ENCODE data around the gene RAP1GAP. TPM values are rescaled to one million over a fixed set of nuclear protein-coding genes. Genes with fewer than 3 reads are reported as not detected.

RAP1GAP gene
- total and polyA plus RNA-seq, 2 experiments from 2014 or later, result 0.41 to 0.97 TPM

GRCh38 chr1:21603177-21604138 is 65.7 kb downstream of the RAP1GAP start:
- H2AFZ ChIP-seq, result no peak overlapping the region
- no peak for DNase-seq
- no peaks in the 10 kb centered on the region for H3F3A ChIP-seq (ENCODE audit: insufficient read depth)
- H3K79me2 ChIP-seq (ENCODE audit: insufficient read depth), result no peaks in the 10 kb centered on the region
- no peak overlapping the region for H3K9ac ChIP-seq
- peaks cover 6% of the 10 kb centered on the region; the same call in 1 of the 2 replicates for H3K27me3 ChIP-seq (replicated peaks; ENCODE audit: insufficient read depth)
- H3K9me2 ChIP-seq (ENCODE audit: insufficient read depth), result no peaks in the 10 kb centered on the region
- WGBS, 2 experiments (ENCODE audit: low coverage in 1 of 2, low lambda C conversion rate in 2 of 2, missing lambda C conversion rate in 2 of 2), result 79 to 81% methylated on average over 38 to 39 of the region's 39 CpGs
- H3K36me3 ChIP-seq (ENCODE audit: low read depth), result no peaks in the 10 kb centered on the region
- no peak overlapping the region for H3K4me2 ChIP-seq (ENCODE audit: unreplicated experiment)
- in situ Hi-C loops (cut with MboI), result no loop called here
- no peaks in the 10 kb centered on the region for H3K4me1 ChIP-seq (ENCODE audit: insufficient read depth)
- H3K9me3 ChIP-seq (ENCODE audit: low read depth), result no peaks in the 10 kb centered on the region
- H4K20me1 ChIP-seq (ENCODE audit: insufficient read depth), result no peaks in the 10 kb centered on the region
- H3K4me3 ChIP-seq, result no peak overlapping the region
- no peak for TF ChIP-seq EZH2phosphoT487 (IDR thresholded peaks at IDR 0.05; ENCODE audit: insufficient read depth, low read depth)
- no peak for TF ChIP-seq EZH2 (IDR thresholded peaks at IDR 0.05; ENCODE audit: insufficient read depth, poor library complexity, severe bottlenecking)
- no peak overlapping the region for H3K27ac ChIP-seq

- Histone ChIP-seq H2AFZ (no peak overlapping the region), H3K4me1 (ENCODE audit: insufficient read depth) (no peaks in the 10 kb centered on the region), H3F3A (ENCODE audit: insufficient read depth) (no peaks in the 10 kb centered on the region), H3K36me3 (ENCODE audit: low read depth) (no peaks in the 10 kb centered on the region), H3K79me2 (ENCODE audit: insufficient read depth) (no peaks in the 10 kb centered on the region), H3K27me3 (replicated peaks; ENCODE audit: insufficient read depth) (peaks cover 6% of the 10 kb centered on the region; the same call in 1 of the 2 replicates), H3K4me2 (ENCODE audit: unreplicated experiment) (no peak overlapping the region), H3K9me2 (ENCODE audit: insufficient read depth) (no peaks in the 10 kb centered on the region), H3K27ac (no peak overlapping the region), H4K20me1 (ENCODE audit: insufficient read depth) (no peaks in the 10 kb centered on the region), H3K9me3 (ENCODE audit: low read depth) (no peaks in the 10 kb centered on the region), H3K4me3 (no peak overlapping the region), H3K9ac (no peak overlapping the region)
- in situ Hi-C loops (cut with MboI), result no loop called here
- no peak for DNase-seq
- TF ChIP-seq EZH2 (IDR thresholded peaks at IDR 0.05; ENCODE audit: insufficient read depth, poor library complexity, severe bottlenecking) (no peak), EZH2phosphoT487 (IDR thresholded peaks at IDR 0.05; ENCODE audit: insufficient read depth, low read depth) (no peak)
- WGBS, 2 experiments (ENCODE audit: low coverage in 1 of 2, low lambda C conversion rate in 2 of 2, missing lambda C conversion rate in 2 of 2), result 63 to 73% methylated on average over 29 of the region's 30 CpGs
Measured at GRCh38 chr1:21601278-21602048, 67.7 kb downstream of the RAP1GAP start.

GRCh38 chr1:21599402-21599801 is 69.8 kb downstream of the RAP1GAP start:
- TF ChIP-seq EZH2 (IDR thresholded peaks at IDR 0.05; ENCODE audit: insufficient read depth, poor library complexity, severe bottlenecking), result no peak
- no peak for TF ChIP-seq EZH2phosphoT487 (IDR thresholded peaks at IDR 0.05; ENCODE audit: insufficient read depth, low read depth)
- Histone ChIP-seq H3F3A (ENCODE audit: insufficient read depth) (no peaks in the 10 kb centered on the region), H3K9me3 (ENCODE audit: low read depth) (no peaks in the 10 kb centered on the region), H3K36me3 (ENCODE audit: low read depth) (no peaks in the 10 kb centered on the region), H3K9me2 (ENCODE audit: insufficient read depth) (no peaks in the 10 kb centered on the region), H3K4me3 (no peak overlapping the region), H3K27me3 (replicated peaks; ENCODE audit: insufficient read depth) (peaks cover 6% of the 10 kb centered on the region; the same call in 1 of the 2 replicates), H3K4me1 (ENCODE audit: insufficient read depth) (no peaks in the 10 kb centered on the region), H4K20me1 (ENCODE audit: insufficient read depth) (no peaks in the 10 kb centered on the region), H3K4me2 (ENCODE audit: unreplicated experiment) (no peak overlapping the region), H3K27ac (no peak overlapping the region), H3K9ac (no peak overlapping the region), H3K79me2 (ENCODE audit: insufficient read depth) (no peaks in the 10 kb centered on the region), H2AFZ (no peak overlapping the region)
- WGBS, 2 experiments (ENCODE audit: low coverage in 1 of 2, low lambda C conversion rate in 2 of 2, missing lambda C conversion rate in 2 of 2), result 79 to 81% methylated on average over 15 of the region's 15 CpGs
- in situ Hi-C loops (cut with MboI), result no loop called here
- DNase-seq, result no peak

GRCh38 chr1:21598904-21599303 is 70.3 kb downstream of the RAP1GAP start:
- H3K4me1 ChIP-seq (ENCODE audit: insufficient read depth), result no peaks in the 10 kb centered on the region
- DNase-seq, result no peak
- H3K9me3 ChIP-seq (ENCODE audit: low read depth), result no peaks in the 10 kb centered on the region
- TF ChIP-seq EZH2phosphoT487 (IDR thresholded peaks at IDR 0.05; ENCODE audit: insufficient read depth, low read depth), result no peak
- H4K20me1 ChIP-seq (ENCODE audit: insufficient read depth), result no peaks in the 10 kb centered on the region
- H3K27me3 ChIP-seq (replicated peaks; ENCODE audit: insufficient read depth), result peaks cover 6% of the 10 kb centered on the region; the same call in 1 of the 2 replicates
- H3K4me2 ChIP-seq (ENCODE audit: unreplicated experiment), result no peak overlapping the region
- in situ Hi-C loops (cut with MboI), result no loop called here
- no peak overlapping the region for H3K27ac ChIP-seq
- H3K79me2 ChIP-seq (ENCODE audit: insufficient read depth), result no peaks in the 10 kb centered on the region
- no peaks in the 10 kb centered on the region for H3K36me3 ChIP-seq (ENCODE audit: low read depth)
- H3K9me2 ChIP-seq (ENCODE audit: insufficient read depth), result no peaks in the 10 kb centered on the region
- H3K9ac ChIP-seq, result no peak overlapping the region
- no peak overlapping the region for H3K4me3 ChIP-seq
- 56 to 57% methylated on average over 8 of the region's 8 CpGs for WGBS, 2 experiments (ENCODE audit: low coverage in 1 of 2, low lambda C conversion rate in 2 of 2, missing lambda C conversion rate in 2 of 2)
- no peaks in the 10 kb centered on the region for H3F3A ChIP-seq (ENCODE audit: insufficient read depth)
- no peak overlapping the region for H2AFZ ChIP-seq
